Panc1 (cell line): ENCODE results near the gene MMGT1.

ENCODE experiments used
- POLR2AphosphoS5 ChIP-seq: IDR thresholded peaks from 2 replicates; pipeline ENCODE4 v1.6.1; 2012; ENCODE audit warnings: mild to moderate bottlenecking, low read depth, low read length, moderate library complexity
- TF ChIP-seq, protein P1 (sequence below): fragments of 450-650 bp; IDR thresholded peaks from 2 replicates; pipeline ENCODE4 v1.5.1; 2017; ENCODE audit warnings: mild to moderate bottlenecking

DNA sequence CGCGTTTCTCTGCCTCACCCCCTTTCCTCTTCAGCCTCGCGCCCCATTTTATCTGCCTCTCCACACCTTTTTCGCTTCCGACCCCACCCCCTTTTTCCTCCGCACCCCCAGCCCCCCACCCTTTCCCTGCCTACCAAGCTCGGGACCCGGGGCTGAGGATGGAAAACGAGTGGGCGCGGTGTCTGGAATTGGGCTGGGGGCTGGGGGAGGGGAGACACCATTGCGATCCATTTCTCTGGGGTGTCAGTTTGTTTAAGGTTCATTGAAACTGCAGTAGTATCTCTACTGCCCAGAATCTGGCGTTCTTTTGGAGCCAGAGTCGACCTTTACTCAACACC is 12.2 kb upstream of the MMGT1 start:
- TF ChIP-seq, protein P1, sequence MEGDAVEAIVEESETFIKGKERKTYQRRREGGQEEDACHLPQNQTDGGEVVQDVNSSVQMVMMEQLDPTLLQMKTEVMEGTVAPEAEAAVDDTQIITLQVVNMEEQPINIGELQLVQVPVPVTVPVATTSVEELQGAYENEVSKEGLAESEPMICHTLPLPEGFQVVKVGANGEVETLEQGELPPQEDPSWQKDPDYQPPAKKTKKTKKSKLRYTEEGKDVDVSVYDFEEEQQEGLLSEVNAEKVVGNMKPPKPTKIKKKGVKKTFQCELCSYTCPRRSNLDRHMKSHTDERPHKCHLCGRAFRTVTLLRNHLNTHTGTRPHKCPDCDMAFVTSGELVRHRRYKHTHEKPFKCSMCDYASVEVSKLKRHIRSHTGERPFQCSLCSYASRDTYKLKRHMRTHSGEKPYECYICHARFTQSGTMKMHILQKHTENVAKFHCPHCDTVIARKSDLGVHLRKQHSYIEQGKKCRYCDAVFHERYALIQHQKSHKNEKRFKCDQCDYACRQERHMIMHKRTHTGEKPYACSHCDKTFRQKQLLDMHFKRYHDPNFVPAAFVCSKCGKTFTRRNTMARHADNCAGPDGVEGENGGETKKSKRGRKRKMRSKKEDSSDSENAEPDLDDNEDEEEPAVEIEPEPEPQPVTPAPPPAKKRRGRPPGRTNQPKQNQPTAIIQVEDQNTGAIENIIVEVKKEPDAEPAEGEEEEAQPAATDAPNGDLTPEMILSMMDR = no peak
- no peak for TF ChIP-seq POLR2AphosphoS5
